Activated naive CD4-positive, alpha-beta T cell treated with anti-CD3 and anti-CD28 coated beads for 36 hours (primary cell): ENCODE results near the gene SARS1. TPM values are rescaled to one million over a fixed set of nuclear protein-coding genes. Genes with fewer than 3 reads are reported as not detected.
"Not testable (repeated sequence)": the region's sequence is repeated elsewhere in the genome, so short reads cannot be mapped to it uniquely, and the experiment has no call there.

Source experiments
- CTCF ChIA-PET: fragments of 350-600 bp; sonication (Branson Sonifier 250); formaldehyde crosslinking; loops from one replicate; lab custom pipeline; 2021; ENCODE audit warnings: antibody characterized with exemption; lab: Charles Lee
- DNase-seq: peaks from one replicate; pipeline ENCODE4 v3.0.0-alpha.2; 2020
- H3K27ac Mint-ChIP-seq: one replicate; pipeline ENCODE4 v1.8.0; 2021; ENCODE audit warnings: mild to moderate bottlenecking, mixed read lengths
- H3K27me3 Mint-ChIP-seq: one replicate; pipeline ENCODE4 v1.8.0; 2021; ENCODE audit warnings: low read depth, mixed read lengths
- H3K36me3 Mint-ChIP-seq: one replicate; pipeline ENCODE4 v1.8.0; 2021; ENCODE audit warnings: low read depth, mixed read lengths
- H3K4me1 Mint-ChIP-seq: one replicate; pipeline ENCODE4 v1.8.0; 2021; ENCODE audit warnings: low read depth, mixed read lengths
- H3K4me3 Mint-ChIP-seq: one replicate; pipeline ENCODE4 v1.8.0; 2021; ENCODE audit warnings: mild to moderate bottlenecking, moderate library complexity, mixed read lengths
- H3K9me3 Mint-ChIP-seq: one replicate; pipeline ENCODE4 v1.8.0; 2021; ENCODE audit warnings: mixed read lengths
- intact Hi-C: fragments of 100-400 bp; cut with micrococcal nuclease; formaldehyde crosslinking; loops from one replicate; pipeline ENCODE4 v1.15.1; 2023
- total RNA-seq, 2 experiments: library from RNA; stranded (reverse); gene quantifications; one replicate each; pipeline ENCODE4 v1.2.3, GENCODE V29; 2021

The SARS1 gene
- total RNA-seq, 2 experiments from 2014 or later: 363 TPM

DNA sequence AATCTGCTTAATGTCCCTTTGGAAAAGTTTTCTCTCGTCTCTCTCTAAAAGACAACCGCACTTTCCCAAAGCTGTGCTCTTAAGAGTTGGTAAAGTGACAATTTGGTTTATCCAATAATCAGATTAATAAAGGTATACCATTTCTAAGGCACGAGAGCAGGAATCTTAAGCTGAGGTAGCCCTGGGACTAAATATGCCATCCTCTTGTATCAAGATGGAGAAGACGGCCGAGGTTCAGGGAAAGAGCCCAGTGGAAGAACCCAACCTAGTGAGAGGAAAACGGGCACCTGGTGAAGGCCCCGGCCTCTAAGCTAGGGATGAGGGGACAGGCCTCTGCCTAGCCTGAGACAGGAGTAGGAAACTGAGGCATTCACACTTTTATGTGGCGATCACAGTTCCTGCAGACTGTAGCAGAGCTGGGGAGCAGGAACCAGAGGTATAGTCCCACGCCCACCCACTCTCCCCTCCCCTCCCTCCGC, 334 bp upstream of the SARS1 start:
- H3K36me3 Mint-ChIP-seq: peaks cover 39% of the 10 kb centered on the region
- intact Hi-C loops: loop anchor here (1.0 to 5.0 kb wide), 4 partner anchors 12 to 409 kb away; partner anchors contain the start of genes CLCC1 and PSRC1
- no peaks in the 10 kb centered on the region for H3K9me3 Mint-ChIP-seq

DNA sequence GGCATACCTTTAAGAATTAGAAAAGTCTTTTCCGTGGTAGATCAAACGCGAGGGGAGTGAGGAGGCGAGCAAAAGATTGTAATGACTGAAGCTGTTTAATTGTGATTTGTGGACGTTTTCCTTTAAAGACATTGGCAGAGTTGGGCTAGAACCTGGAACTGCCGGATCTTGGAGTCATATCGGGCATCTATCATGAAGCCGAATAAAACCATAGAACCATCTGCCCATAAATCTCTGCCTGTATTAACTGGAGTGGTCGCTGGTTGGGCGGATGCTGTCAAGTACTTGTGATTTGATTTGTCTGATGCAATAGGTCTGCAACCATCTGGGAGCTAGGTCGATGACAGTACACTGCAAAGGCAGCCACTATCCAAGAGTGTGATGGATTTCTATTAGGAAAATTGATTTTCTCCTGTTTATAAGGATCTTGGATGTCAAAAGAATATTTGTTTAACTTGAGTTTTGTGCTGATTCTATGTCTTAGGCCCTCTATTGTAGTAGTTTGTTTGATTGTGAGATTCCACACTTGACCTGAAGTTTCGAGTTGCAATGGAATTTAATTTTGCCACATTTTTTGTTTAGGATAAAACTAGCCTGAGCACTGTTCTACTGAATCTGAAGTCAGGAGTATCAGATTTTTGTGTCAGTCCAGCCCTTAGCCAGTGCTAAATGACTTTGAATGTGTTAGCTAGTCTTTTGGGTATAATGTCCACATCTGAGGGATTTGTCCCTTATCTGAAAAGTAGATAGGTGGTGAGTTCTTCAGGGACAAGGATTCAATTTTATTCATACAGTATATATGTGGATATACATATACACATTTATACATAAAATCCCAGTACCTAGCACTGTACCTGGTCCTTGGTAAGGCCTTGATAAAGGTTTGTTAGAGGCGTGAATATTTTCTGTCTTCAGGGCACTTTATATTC, 1.2 kb downstream of the SARS1 start:
- intact Hi-C loops: loop anchor here (1.0 to 5.0 kb wide), 11 partner anchors 10 to 523 kb away; partner anchors contain the start of genes CELSR2, PRPF38B, PSMA5 and STXBP3
- H3K36me3 Mint-ChIP-seq: peaks cover 49% of the 10 kb centered on the region
- CTCF ChIA-PET: interaction anchor here (0.7 to 1.8 kb wide), 6 partner anchors 14 to 770 kb away, joined by 3 to 5 read pairs (median 4); partner anchors contain the start of gene AHCYL1

More for the DNA sequence above, 334 bp upstream of the SARS1 start:
- Mint-ChIP-seq H3K27me3 (no peaks in the 10 kb centered on the region), H3K4me1 (peaks cover 21% of the 10 kb centered on the region), H3K4me3 (peak overlapping the region; percentile 100), H3K27ac (peak overlapping the region; percentile 70)
- CTCF ChIA-PET: interaction anchor here (1.2 to 2.3 kb wide), 5 partner anchors 12 to 319 kb away, joined by 3 to 13 read pairs (median 4); partner anchors contain the start of gene TMEM167B
- no peak for DNase-seq

DNA sequence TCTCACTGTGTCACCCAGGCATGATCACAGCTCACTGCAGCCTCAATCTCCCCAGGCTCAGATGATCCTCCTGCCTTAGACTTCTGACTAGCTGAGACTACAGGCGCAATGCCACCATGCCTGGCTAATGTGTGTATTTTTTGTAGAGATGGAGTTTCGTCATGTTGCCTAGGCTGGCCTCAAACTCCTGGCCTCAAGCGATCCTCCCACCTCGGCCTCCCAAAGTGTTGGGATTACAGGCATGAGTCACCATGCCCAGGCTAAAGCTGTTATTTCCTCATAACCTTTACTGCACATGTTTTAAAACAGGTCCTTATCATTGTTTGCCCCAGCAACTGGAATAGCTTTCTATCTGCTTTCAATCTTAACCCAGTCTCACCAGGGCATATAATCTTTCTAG, 2.9 kb downstream of the SARS1 start:
- Mint-ChIP-seq H3K4me1 (peaks cover 37% of the 10 kb centered on the region), H3K9me3 (peaks cover 2% of the 10 kb centered on the region), H3K27me3 (no peaks in the 10 kb centered on the region), H3K27ac (peak overlapping the region; percentile 100), H3K36me3 (peaks cover 59% of the 10 kb centered on the region), H3K4me3 (peak overlapping the region; percentile 100)
- CTCF ChIA-PET: no interaction called here
- no peak for DNase-seq
- intact Hi-C loops: no loop called here

More for the DNA sequence above, 1.2 kb downstream of the SARS1 start:
- Mint-ChIP-seq H3K4me1 (peaks cover 27% of the 10 kb centered on the region), H3K27me3 (no peaks in the 10 kb centered on the region), H3K4me3 (peak overlapping the region; percentile 100), H3K27ac (peak overlapping the region; percentile 100), H3K9me3 (peaks cover 2% of the 10 kb centered on the region)
- DNase-seq: peak; percentile 85

DNA sequence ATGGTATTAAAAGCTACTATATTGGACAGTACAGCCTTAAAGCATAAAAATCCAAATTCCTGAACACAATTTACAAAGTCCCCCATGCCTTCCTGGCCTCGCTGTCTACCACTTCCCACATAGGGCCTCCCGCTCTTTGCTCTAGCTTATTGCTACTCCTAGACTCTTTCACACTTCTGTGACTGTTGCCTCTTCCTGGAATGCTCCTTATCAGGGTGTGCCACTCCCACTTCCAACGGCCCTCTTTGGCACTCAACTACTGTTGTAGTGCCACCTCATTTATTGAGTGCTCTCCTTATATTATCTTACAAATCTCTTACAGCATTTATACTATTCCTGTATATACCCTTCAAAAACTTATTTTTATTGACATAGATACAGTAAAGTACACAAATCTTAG, 4.8 kb downstream of the SARS1 start:
- DNase-seq: no peak
- intact Hi-C loops: no loop called here
- H3K4me1 Mint-ChIP-seq: peaks cover 50% of the 10 kb centered on the region
- H3K9me3 Mint-ChIP-seq: peaks cover 4% of the 10 kb centered on the region
- no peak overlapping the region for H3K27ac Mint-ChIP-seq
- no peaks in the 10 kb centered on the region for H3K27me3 Mint-ChIP-seq
- CTCF ChIA-PET: interaction anchor here (0.6 kb wide), 1 partner anchor 272 kb away, joined by 3 read pairs; no protein-coding TSS in a partner anchor
- H3K36me3 Mint-ChIP-seq: peaks cover 73% of the 10 kb centered on the region
- no peak overlapping the region for H3K4me3 Mint-ChIP-seq

DNA sequence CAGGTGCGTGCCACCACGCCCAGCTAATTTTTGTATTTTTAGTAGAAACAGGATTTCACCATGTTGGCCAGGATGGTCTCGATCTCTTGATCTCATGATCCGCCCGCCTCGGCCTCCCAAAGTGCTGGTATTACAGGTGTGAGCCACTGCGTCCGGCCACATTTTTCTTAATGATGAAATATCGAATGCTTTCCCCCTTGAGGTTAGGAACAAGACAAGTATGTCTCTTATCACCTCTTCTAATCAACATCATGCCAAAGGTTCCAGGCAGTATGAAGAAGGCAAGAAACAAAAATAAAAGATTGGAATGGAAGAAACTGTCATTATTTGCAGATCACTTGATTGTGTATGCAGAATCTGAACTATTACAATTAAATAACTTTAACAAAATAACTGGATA, 7.5 kb downstream of the SARS1 start:
- intact Hi-C loops, H3K9me3 Mint-ChIP-seq, CTCF ChIA-PET, H3K4me3 Mint-ChIP-seq, H3K27me3 Mint-ChIP-seq, DNase-seq: not testable (repeated sequence)
- Mint-ChIP-seq H3K4me1 (peaks cover 58% of the 10 kb centered on the region), H3K36me3 (peaks cover 65% of the 10 kb centered on the region), H3K27ac (peak overlapping the region; percentile 61)

DNA sequence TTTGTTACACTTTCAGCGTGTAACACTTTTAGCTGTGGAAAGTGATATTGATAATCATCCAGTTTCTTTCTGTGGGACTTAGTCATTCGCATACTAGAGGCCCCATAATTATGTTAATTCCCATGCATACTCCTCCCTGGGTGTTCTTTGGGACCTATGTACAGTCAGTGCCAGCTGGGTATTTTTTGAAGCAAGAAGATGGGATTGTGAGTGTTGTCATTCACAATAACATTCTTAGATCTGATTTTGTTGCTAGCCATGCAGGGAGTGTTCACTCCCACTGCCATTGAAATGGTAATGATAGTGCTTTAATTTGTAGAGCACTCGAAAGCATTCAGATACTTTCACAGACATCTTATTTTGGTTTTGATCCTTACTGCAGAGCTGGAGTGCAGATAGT, 11.6 kb downstream of the SARS1 start:
- CTCF ChIA-PET: interaction anchor here (1.2 kb wide), 2 partner anchors 11 to 14 kb away, joined by 3 to 7 read pairs; no protein-coding TSS in a partner anchor
- H3K27me3 Mint-ChIP-seq: no peaks in the 10 kb centered on the region
- intact Hi-C loops: loop anchor here (1.0 to 2.0 kb wide), 2 partner anchors 11 to 15 kb away; no protein-coding TSS in a partner anchor
- DNase-seq: no peak
- H3K36me3 Mint-ChIP-seq: peaks cover 56% of the 10 kb centered on the region
- peaks cover 2% of the 10 kb centered on the region for H3K9me3 Mint-ChIP-seq
- H3K27ac Mint-ChIP-seq: no peak overlapping the region
- no peak overlapping the region for H3K4me3 Mint-ChIP-seq
- H3K4me1 Mint-ChIP-seq: peaks cover 42% of the 10 kb centered on the region

DNA sequence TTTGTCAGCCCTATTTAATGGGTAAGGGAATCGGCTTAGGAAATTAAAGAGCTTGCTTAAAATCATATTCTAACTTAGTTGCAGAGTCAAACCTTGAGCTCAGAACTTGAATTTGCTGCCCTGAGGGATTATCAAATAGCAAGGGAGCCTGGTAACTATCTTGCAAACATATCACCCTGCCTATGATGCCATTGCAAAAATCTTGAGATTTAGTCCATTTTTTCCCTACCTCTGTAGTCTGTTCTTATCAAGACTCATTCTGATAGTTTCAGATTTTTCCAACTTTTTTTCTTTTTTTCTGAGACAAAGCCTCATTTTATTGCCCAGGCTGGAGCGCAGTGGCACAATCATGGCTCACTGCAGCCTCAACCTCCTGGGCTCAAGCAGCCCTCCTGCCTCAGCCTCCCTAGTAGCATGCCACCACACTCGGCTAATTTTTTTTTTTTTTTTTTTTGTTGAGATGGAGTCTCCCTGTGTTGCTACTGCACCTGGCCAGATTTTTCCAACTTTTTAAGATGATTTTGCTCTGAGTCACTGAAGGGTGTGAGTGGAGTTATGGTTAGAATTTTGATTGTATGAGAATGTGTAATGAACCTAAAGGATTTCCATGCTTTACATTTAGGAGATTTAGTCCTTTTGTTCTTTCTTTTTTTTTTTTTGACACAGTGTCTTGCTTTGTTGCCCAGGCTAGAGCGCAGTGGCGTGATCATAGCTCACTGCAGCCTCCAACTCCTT, 12.2 kb downstream of the SARS1 start:
- no peaks in the 10 kb centered on the region for H3K27me3 Mint-ChIP-seq
- CTCF ChIA-PET: interaction anchor here (0.7 to 1.2 kb wide), 2 partner anchors 11 to 26 kb away, joined by 3 read pairs; no protein-coding TSS in a partner anchor
- no peak for DNase-seq
- H3K36me3 Mint-ChIP-seq: peaks cover 55% of the 10 kb centered on the region
- intact Hi-C loops: loop anchor here (1.0 to 2.0 kb wide), 2 partner anchors 12 to 15 kb away; no protein-coding TSS in a partner anchor
- H3K4me3 Mint-ChIP-seq: no peak overlapping the region
- peaks cover 39% of the 10 kb centered on the region for H3K4me1 Mint-ChIP-seq
- H3K27ac Mint-ChIP-seq: no peak overlapping the region
- H3K9me3 Mint-ChIP-seq: peaks cover 2% of the 10 kb centered on the region

DNA sequence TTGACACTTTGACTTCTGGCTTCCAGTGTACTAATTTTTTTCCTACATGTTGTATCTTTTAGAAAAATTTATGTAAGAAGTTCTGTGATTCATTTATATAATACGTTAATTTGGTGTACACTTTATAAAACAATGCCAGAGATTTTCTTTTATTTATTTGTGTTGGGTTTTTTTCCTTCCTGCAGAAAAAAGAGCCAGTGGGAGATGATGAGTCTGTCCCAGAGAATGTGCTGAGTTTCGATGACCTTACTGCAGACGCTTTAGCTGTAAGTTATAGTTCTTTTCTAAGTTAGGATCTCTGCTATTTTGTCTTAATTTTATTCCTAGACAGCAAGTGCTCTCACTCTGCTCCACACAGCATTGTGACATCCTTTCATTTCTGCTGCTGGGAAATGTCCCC, 14.4 kb downstream of the SARS1 start:
- Mint-ChIP-seq H3K36me3 (peaks cover 45% of the 10 kb centered on the region), H3K4me1 (peaks cover 25% of the 10 kb centered on the region), H3K27me3 (no peaks in the 10 kb centered on the region), H3K9me3 (no peaks in the 10 kb centered on the region), H3K4me3 (no peak overlapping the region), H3K27ac (no peak overlapping the region)
- CTCF ChIA-PET: no interaction called here
- intact Hi-C loops: no loop called here
- DNase-seq: no peak

DNA sequence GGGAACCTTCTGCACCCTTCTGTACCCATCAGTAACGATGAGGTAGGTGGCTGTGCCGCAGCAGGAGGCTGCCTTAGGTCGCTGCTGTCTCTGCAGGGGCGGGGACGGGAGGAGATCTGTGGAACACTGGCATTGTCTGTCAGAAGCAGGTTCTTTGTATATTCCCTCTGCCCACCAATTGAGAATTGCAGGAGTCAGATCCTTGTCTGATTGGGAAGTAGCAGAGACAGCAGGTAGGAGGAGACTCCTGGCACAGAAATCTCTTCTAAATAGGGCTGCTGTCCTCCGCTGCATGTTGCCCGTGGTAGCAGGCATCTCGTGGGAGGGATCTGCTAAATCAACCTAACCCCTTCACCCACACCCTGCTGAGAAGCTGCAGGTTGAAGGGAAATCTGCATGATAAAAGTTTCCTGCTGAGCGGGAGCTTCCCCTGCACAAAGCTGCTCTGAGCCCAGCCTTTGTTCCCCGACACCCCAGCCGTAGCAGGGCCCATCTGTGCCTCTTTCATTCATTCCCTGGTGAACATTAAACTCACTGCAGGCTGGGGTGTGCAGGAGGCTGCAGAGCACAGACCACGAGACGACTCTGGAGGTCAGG, 15.9 kb downstream of the SARS1 start:
- H3K4me3 Mint-ChIP-seq: no peak overlapping the region
- intact Hi-C loops: no loop called here
- no peak for DNase-seq
- H3K27ac Mint-ChIP-seq: no peak overlapping the region
- no peaks in the 10 kb centered on the region for H3K27me3 Mint-ChIP-seq
- peaks cover 16% of the 10 kb centered on the region for H3K4me1 Mint-ChIP-seq
- CTCF ChIA-PET: no interaction called here
- peaks cover 44% of the 10 kb centered on the region for H3K36me3 Mint-ChIP-seq
- H3K9me3 Mint-ChIP-seq: no peaks in the 10 kb centered on the region

DNA sequence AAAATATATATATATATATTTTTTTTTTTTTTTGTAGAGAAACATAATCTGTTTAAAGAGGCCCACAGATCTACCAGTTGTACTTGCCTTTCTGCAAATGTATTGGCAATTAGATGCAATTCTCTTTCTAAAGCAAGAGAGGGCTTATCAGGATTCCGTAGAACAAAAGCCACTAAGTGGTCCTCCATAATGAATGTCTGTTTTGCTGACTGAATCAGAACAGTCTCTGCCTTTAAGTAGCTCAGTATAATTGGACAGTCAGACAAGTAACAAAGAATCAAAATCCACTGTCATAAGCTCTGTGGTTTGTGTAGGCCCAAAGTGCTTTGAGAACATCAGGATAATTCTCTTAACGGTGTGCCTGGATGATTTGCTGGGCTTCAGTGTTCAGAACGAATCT, 17.3 kb downstream of the SARS1 start:
- Mint-ChIP-seq H3K27ac (no peak overlapping the region), H3K9me3 (no peaks in the 10 kb centered on the region), H3K4me1 (peaks cover 4% of the 10 kb centered on the region), H3K4me3 (no peak overlapping the region), H3K27me3 (no peaks in the 10 kb centered on the region), H3K36me3 (peaks cover 49% of the 10 kb centered on the region)
- DNase-seq: no peak
- CTCF ChIA-PET: interaction anchor here (1.2 to 1.6 kb wide), 2 partner anchors 8 to 16 kb away, joined by 3 to 5 read pairs; no protein-coding TSS in a partner anchor
- intact Hi-C loops: no loop called here

DNA sequence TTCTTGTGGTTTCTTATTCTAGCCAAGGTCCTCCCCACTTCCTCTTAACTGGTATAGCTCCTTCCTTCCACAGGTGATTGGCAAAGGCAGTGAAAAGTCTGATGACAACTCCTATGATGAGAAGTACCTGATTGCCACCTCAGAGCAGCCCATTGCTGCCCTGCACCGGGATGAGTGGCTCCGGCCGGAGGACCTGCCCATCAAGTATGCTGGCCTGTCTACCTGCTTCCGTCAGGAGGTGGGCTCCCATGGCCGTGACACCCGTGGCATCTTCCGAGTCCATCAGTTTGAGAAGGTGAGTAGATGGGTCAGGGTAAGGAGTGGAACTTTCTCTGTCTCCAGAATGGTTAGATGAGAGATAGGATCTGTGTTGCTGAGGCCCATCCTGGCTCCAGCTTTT, 21.4 kb downstream of the SARS1 start:
- no peaks in the 10 kb centered on the region for H3K4me1 Mint-ChIP-seq
- peaks cover 41% of the 10 kb centered on the region for H3K36me3 Mint-ChIP-seq
- H3K27ac Mint-ChIP-seq: no peak overlapping the region
- DNase-seq: no peak
- intact Hi-C loops: no loop called here
- H3K9me3 Mint-ChIP-seq: no peaks in the 10 kb centered on the region
- no peak overlapping the region for H3K4me3 Mint-ChIP-seq
- CTCF ChIA-PET: no interaction called here
- H3K27me3 Mint-ChIP-seq: no peaks in the 10 kb centered on the region
